ENCODE data around the gene FHIT. TPM values are rescaled to one million over a fixed set of nuclear protein-coding genes. Genes with fewer than 3 reads are reported as not detected.

FHIT gene
- total and polyA plus RNA-seq, 7 donors = 2.4 to 10.2 (median 6.1) TPM

DNA sequence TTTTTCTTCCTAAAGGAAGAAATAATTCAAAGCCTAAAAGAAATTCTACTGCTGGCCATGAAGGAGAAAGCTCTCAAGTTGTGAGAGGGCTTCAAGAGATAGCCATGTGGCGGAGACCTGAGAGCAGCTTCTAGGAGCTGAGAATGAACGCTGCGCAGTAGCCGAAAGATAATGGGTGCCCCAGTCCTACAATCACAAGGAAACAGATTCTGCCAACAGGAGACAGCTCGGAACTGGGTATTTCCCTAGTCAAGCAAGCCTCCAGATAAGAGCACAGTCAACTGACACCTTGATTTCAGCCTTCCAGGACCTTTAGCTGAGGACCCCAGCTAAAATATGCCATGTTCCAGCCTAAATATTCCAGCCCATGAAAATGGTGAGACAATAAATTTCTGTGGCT lies 824.1 kb downstream of the FHIT start:
- H3K36me3 ChIP-seq = no peaks in the 10 kb centered on the region
- intact Hi-C loops (cut with DNase I) = no loop called here
- no peaks in the 10 kb centered on the region for H3K4me1 ChIP-seq
- no peak for TF ChIP-seq POLR2AphosphoS5 (IDR thresholded peaks at IDR 0.05)
- no peak for TF ChIP-seq EP300 (IDR thresholded peaks at IDR 0.05)
- TF ChIP-seq, protein P1, sequence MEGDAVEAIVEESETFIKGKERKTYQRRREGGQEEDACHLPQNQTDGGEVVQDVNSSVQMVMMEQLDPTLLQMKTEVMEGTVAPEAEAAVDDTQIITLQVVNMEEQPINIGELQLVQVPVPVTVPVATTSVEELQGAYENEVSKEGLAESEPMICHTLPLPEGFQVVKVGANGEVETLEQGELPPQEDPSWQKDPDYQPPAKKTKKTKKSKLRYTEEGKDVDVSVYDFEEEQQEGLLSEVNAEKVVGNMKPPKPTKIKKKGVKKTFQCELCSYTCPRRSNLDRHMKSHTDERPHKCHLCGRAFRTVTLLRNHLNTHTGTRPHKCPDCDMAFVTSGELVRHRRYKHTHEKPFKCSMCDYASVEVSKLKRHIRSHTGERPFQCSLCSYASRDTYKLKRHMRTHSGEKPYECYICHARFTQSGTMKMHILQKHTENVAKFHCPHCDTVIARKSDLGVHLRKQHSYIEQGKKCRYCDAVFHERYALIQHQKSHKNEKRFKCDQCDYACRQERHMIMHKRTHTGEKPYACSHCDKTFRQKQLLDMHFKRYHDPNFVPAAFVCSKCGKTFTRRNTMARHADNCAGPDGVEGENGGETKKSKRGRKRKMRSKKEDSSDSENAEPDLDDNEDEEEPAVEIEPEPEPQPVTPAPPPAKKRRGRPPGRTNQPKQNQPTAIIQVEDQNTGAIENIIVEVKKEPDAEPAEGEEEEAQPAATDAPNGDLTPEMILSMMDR (IDR thresholded peaks at IDR 0.05) = no peak
- no peak for TF ChIP-seq POLR2A (IDR thresholded peaks at IDR 0.05)
- no peak overlapping the region for H3K4me3 ChIP-seq
- DNase-seq = no peak
- WGBS, 2 donors = 94 to 97% methylated on average over 5 of the region's 5 CpGs
- H3K27me3 ChIP-seq = no peaks in the 10 kb centered on the region
- H3K27ac ChIP-seq = no peak overlapping the region
- no peaks in the 10 kb centered on the region for H3K9me3 ChIP-seq

DNA sequence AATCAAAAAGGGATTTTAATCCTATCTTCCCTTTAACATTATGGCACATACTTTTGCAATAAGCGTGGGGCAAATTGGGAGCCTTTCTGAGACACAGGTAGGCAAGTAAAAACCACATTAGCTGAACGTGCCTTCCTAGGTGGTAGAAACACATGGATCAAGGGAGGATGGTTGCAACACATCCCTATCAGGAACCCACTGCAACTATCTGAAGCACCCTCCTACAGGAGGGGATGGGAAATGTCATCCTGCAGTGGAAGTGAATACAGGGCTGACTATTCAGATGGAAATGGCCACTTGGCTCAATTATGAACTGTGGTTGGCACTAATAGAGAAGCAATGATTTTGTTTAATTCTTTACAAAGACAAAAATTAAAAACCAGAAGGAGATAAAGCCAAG lies 826.3 kb downstream of the FHIT start:
- 89 to 96% methylated on average over 2 of the region's 2 CpGs for WGBS, 2 donors
- no peak overlapping the region for H3K4me3 ChIP-seq
- H3K27ac ChIP-seq = no peak overlapping the region
- no peaks in the 10 kb centered on the region for H3K4me1 ChIP-seq
- no peaks in the 10 kb centered on the region for H3K27me3 ChIP-seq
- H3K36me3 ChIP-seq = no peaks in the 10 kb centered on the region
- intact Hi-C loops (cut with DNase I) = no loop called here
- no peak for DNase-seq
- H3K9me3 ChIP-seq = no peaks in the 10 kb centered on the region
- no peak for TF ChIP-seq POLR2AphosphoS5 (IDR thresholded peaks at IDR 0.05)
- no peak for TF ChIP-seq POLR2A (IDR thresholded peaks at IDR 0.05)
- TF ChIP-seq, protein P1 (IDR thresholded peaks at IDR 0.05) = no peak
- no peak for TF ChIP-seq EP300 (IDR thresholded peaks at IDR 0.05)

DNA sequence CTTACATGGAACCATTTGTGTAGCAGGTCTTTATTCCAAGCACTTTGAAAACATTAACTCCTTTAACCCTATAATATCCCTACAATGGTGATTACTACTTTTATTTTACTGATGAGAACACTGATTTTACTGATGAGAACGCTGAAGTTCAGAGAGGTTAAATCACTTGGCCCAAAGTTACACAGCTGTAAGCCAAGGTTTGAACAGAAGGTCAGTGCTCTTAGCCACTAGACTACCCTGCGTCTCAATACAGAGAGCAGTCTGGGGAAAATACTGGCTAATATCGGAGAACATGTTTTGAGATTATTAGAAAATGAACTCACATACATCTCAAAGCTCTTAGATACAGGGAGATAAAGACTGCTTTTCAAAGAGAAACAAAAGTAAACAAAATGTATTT lies 827.2 kb downstream of the FHIT start:
- TF ChIP-seq EP300 (IDR thresholded peaks at IDR 0.05) (no peak), POLR2AphosphoS5 (IDR thresholded peaks at IDR 0.05) (no peak), POLR2A (IDR thresholded peaks at IDR 0.05) (no peak)
- TF ChIP-seq, protein P1 (IDR thresholded peaks at IDR 0.05) = no peak
- Histone ChIP-seq H3K4me1 (no peaks in the 10 kb centered on the region), H3K36me3 (no peaks in the 10 kb centered on the region), H3K27ac (no peak overlapping the region), H3K27me3 (no peaks in the 10 kb centered on the region), H3K9me3 (no peaks in the 10 kb centered on the region), H3K4me3 (no peak overlapping the region)
- WGBS, 2 donors = 86 to 89% methylated on average over 3 of the region's 3 CpGs
- intact Hi-C loops (cut with DNase I) = no loop called here
- DNase-seq = no peak

DNA sequence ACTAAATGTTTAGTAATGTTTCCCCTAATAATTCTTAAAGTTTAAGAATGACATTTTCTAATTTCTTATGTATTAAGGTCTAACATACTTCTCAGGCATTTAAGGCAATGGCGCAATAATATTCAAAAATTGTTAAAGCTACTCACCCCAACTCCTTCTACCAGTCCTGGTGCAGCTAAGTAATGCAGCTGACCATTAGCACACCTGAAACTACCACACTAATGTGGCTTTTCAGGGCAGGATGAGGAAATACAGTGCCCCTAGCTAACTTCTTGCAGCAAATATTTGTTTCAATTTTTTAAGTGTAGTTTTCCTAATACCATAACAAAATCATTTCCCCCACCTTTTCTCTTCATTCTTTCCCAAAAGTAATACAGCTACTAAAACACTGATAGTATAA lies 827.7 kb downstream of the FHIT start:
- no peaks in the 10 kb centered on the region for H3K9me3 ChIP-seq
- no peak overlapping the region for H3K27ac ChIP-seq
- DNase-seq = no peak
- H3K4me1 ChIP-seq = no peaks in the 10 kb centered on the region
- intact Hi-C loops (cut with DNase I) = no loop called here
- H3K36me3 ChIP-seq = no peaks in the 10 kb centered on the region
- WGBS, 2 donors = 98 to 100% methylated on average over 1 of the region's 1 CpG
- no peak overlapping the region for H3K4me3 ChIP-seq
- TF ChIP-seq POLR2AphosphoS5 (IDR thresholded peaks at IDR 0.05) = no peak
- TF ChIP-seq, protein P1 (IDR thresholded peaks at IDR 0.05) = no peak
- no peak for TF ChIP-seq POLR2A (IDR thresholded peaks at IDR 0.05)
- TF ChIP-seq EP300 (IDR thresholded peaks at IDR 0.05) = no peak
- H3K27me3 ChIP-seq = no peaks in the 10 kb centered on the region

DNA sequence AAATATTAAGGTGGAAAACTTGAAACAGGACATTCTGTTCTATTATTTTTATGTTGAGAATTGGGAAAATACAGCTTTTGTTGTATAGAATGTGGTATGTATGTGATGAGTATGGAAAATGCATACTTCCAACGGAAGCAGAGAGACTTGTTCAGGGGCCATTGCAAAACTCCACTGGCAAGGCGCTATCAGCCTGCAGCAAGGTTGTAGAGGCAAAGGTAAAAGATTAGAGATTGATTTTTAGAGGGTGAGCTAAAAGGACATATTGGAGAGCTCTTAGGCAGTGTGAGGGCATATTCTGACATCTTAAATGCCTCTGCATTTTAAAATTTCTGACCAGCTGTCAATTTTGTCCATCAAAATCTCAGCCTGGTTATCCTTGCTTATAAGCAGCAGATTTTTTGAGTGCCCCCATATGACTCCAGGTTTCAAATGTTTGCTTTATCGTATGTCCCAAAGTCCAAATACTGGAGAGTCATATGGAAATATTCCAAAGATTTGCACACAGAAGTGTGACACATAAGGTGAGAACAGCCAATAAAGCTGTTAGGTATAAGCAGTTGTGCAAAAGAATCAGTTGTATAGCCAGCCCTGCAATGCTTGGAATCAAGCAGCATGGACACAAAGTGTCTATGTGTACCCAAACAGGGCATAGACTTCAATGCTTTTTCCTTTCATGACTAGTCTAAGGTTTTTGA lies 829.4 kb downstream of the FHIT start:
- H3K4me1 ChIP-seq = no peaks in the 10 kb centered on the region
- no peak for DNase-seq
- TF ChIP-seq POLR2AphosphoS5 (IDR thresholded peaks at IDR 0.05) (no peak), POLR2A (IDR thresholded peaks at IDR 0.05) (no peak), EP300 (IDR thresholded peaks at IDR 0.05) (no peak)
- TF ChIP-seq, protein P1 (IDR thresholded peaks at IDR 0.05) = no peak
- no peak overlapping the region for H3K4me3 ChIP-seq
- H3K36me3 ChIP-seq = no peaks in the 10 kb centered on the region
- WGBS, 2 donors = 76 to 92% methylated on average over 3 of the region's 3 CpGs
- intact Hi-C loops (cut with DNase I) = no loop called here
- H3K9me3 ChIP-seq = no peaks in the 10 kb centered on the region
- no peak overlapping the region for H3K27ac ChIP-seq
- no peaks in the 10 kb centered on the region for H3K27me3 ChIP-seq
